Common myeloid progenitor, CD34-positive (primary cell): ENCODE data around the gene STK24.
"Not testable (repeated sequence)": the region's sequence is repeated elsewhere in the genome, so short reads cannot be mapped to it uniquely, and the experiment has no call there.

Experiments
- CTCF ChIA-PET: fragments of 350-600 bp; sonication (Branson Sonifier 250); formaldehyde crosslinking; loops from one replicate; lab custom pipeline; 2021; ENCODE audit warnings: antibody characterized with exemption; lab: Charles Lee
- POLR2A ChIA-PET: fragments of 350-600 bp; sonication (Branson Sonifier 250); formaldehyde crosslinking; loops from one replicate; lab custom pipeline; 2021; ENCODE audit warnings: antibody characterized with exemption; lab: Charles Lee
- DNase-seq, 3 donors: peaks; one replicate each; pipeline versions ENCODE4 v3.0.0 to v3.0.0-alpha.2; 2013
- H3K27ac ChIP-seq, 2 experiments: 1 replicate in 1 of 2; 2 replicates in 1 of 2; pipeline ENCODE4 v1.7.0; 2013; ENCODE audit warnings: inconsistent platforms in 2 of 2, low read length in 2 of 2, mild to moderate bottlenecking in 2 of 2, low read depth in 1 of 2, moderate library complexity in 1 of 2; ENCODE audit not compliant: severe bottlenecking in 2 of 2, insufficient read depth in 1 of 2, poor library complexity in 1 of 2
- H3K27me3 ChIP-seq, 5 experiments: replicated peaks in 2 of 5; 1 replicate in 3 of 5; 2 replicates in 2 of 5; pipeline versions ENCODE4 v1.6.1 to v1.7.0; 2013; ENCODE audit warnings: low read length in 4 of 5, mild to moderate bottlenecking in 2 of 5, moderate library complexity in 2 of 5, inconsistent platforms in 1 of 5; ENCODE audit not compliant: insufficient read depth in 5 of 5, control insufficient read depth in 4 of 5
- H3K36me3 ChIP-seq, 4 experiments: 1 replicate in 2 of 4; 2 replicates in 2 of 4; pipeline versions ENCODE4 v1.6.1 to v1.7.0; 2013; ENCODE audit warnings: low read length in 3 of 4, control low read depth in 1 of 4, mild to moderate bottlenecking in 1 of 4; ENCODE audit not compliant: control insufficient read depth in 4 of 4, insufficient read depth in 4 of 4
- H3K4me1 ChIP-seq, 4 experiments: 1 replicate in 3 of 4; 2 replicates in 1 of 4; pipeline versions ENCODE4 v1.6.1 to v1.7.1; 2013; ENCODE audit warnings: low read length in 3 of 4, mild to moderate bottlenecking in 3 of 4, control low read depth in 1 of 4, inconsistent platforms in 1 of 4, moderate library complexity in 1 of 4; ENCODE audit not compliant: control insufficient read depth in 4 of 4, insufficient read depth in 4 of 4; ENCODE audit errors: control extremely low read depth in 1 of 4
- H3K4me3 ChIP-seq, 7 experiments: 1 replicate in 4 of 7; 2 replicates in 3 of 7; pipeline versions ENCODE4 v1.5.1 to v1.7.0; 2013; ENCODE audit warnings: mild to moderate bottlenecking in 7 of 7, low read length in 6 of 7, moderate library complexity in 6 of 7, inconsistent platforms in 2 of 7, low read depth in 2 of 7, control low read depth in 1 of 7; ENCODE audit not compliant: insufficient read depth in 4 of 7, control insufficient read depth in 1 of 7; ENCODE audit errors: extremely low read depth in 1 of 7
- H3K9me3 ChIP-seq, 5 experiments: 1 replicate in 4 of 5; 2 replicates in 1 of 5; pipeline versions ENCODE4 v1.6.1 to v1.7.1; 2013; ENCODE audit warnings: low read length in 4 of 5, mild to moderate bottlenecking in 2 of 5, inconsistent platforms in 1 of 5, low read depth in 1 of 5, moderate library complexity in 1 of 5; ENCODE audit not compliant: control insufficient read depth in 4 of 5, insufficient read depth in 2 of 5; ENCODE audit errors: control extremely low read depth in 1 of 5
- WGBS: methylation state at CpG from one replicate; pipeline ENCODE4 v1.1.5; 2013; ENCODE audit not compliant: insufficient coverage; 5-methylcytosine and 5-hydroxymethylcytosine counted together

STK24 gene

DNA sequence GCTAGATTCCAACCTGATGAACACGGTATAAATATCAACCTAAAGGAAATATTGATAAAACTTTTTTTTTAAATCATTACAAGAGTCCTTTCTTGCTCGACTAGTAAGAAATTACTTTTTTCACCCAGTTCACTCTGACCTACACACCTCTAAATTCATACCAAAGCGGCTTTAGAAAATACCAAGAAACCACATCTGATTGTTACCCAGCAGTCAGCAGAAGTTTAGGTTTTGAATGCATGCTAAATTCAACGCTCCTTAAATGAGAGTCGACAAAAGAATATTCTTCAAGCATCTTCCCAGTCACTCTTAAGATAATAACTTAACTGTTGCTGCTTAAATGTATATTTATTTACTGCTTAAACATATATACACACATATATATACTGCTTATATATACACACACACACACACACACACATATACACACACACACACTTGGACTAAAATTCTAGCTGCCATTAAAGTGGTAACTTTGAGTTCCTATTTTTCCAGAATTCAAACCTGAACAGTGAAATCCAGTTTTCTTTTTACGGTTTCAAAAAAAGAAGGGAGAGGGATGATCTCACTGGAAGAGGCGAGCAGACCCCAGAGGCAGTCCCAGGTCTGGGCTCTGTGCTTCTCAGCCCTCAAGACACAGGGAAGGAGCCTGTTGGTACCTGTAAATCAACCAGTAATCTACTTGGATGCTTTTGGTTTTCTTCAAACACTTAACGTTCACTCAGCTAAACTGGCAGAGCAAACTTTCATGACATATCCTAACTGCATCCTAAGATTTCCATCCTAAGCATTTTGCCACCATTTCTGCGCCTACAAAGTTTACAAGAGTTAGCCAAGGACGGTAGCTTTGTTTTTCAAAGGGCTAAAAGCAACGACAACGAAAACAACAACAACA lies 1.7 kb downstream of the STK24 start:
- peak in 2 of 3 donors; percentile 12 to 19 for DNase-seq
- H3K27me3 ChIP-seq = no peaks in the 10 kb centered on the region
- peaks cover 14 to 44% (median 26%) of the 10 kb centered on the region in 4 experiments for H3K4me1 ChIP-seq
- H3K9me3 ChIP-seq = no peaks in the 10 kb centered on the region
- ChIA-PET CTCF (interaction anchor here (1.2 to 1.3 kb wide), 2 partner anchors 78 to 93 kb away, joined by 3 to 4 read pairs; no protein-coding TSS in a partner anchor), POLR2A (interaction anchor here (0.6 to 1.1 kb wide), 2 partner anchors 9 to 12 kb away, joined by 3 to 4 read pairs; no protein-coding TSS in a partner anchor)
- peak overlapping the region in 6 of 7 experiments; percentile 66 to 92 (median 84) for H3K4me3 ChIP-seq
- H3K27ac ChIP-seq = peak overlapping the region; percentile 54 to 81
- H3K36me3 ChIP-seq = peaks cover 0 to 4% (median 0%) of the 10 kb centered on the region in 4 experiments
- WGBS = 46% methylated on average over 6 of the region's 12 CpGs

DNA sequence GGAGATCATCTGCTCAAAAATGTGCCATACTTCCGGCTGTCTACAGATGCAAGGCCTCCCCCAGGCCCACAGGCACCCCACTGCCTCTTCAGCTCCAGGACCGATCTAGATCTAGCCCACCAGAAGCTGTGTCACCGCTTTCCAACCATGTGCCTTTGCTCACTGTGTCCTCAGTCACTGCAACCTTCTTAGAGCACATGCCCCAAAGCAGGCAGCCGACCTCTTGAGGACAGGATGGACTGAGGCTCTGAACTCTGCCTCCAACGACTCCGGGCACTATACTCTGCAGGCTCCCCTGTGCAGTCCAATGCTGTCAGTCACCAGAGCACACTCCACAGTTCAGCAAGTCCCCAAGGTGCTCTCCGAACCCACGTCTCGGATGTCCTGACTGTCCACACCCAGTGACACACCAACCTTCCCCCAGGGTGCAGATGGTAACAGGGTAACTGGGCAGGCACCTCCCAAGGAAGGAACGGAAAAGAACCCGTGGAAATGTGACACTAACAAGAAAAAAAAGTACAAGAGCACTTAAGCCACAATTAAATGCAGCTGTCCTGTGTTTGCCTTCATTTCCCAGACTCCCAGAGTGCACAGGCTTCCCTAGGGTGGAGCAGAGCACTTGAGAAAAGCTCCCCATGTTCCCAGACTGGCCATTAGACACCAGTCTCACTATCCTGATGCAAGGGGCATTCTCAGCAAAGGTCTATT lies 4.8 kb downstream of the STK24 start:
- Histone ChIP-seq H3K4me1 (peaks cover 14 to 41% (median 22%) of the 10 kb centered on the region in 4 experiments), H3K27me3 (no peaks in the 10 kb centered on the region), H3K9me3 (peaks cover 0 to 6% (median 0%) of the 10 kb centered on the region in 5 experiments), H3K27ac (no peak overlapping the region), H3K4me3 (no peak overlapping the region), H3K36me3 (peaks cover 0 to 7% (median 0%) of the 10 kb centered on the region in 4 experiments)
- POLR2A ChIA-PET = no interaction called here
- DNase-seq = no peak
- WGBS = 91% methylated on average over 9 of the region's 11 CpGs
- CTCF ChIA-PET = interaction anchor here (0.8 kb wide), 1 partner anchor 23 kb away, joined by 3 read pairs; no protein-coding TSS in a partner anchor

DNA sequence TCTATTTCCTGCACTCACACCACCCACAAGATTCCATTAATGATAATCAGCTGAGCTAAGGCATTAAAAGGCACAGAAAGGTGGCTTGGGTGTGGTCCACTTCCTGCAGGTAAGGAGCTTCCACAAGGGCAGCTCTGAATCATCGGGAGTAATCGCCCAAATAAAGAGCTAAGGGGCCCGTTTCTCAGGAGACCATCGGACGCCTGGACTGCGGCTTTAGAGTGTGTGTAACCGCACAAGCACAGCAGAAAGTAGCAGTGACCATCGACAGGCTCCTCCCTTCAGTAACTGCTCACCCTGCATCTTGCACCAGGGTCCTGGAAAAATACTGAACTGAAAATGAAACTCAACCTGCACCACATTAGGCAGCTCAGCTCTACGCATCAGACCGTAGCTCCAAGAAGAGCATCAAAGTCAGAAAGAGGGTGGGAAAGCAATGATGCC lies 6.0 kb downstream of the STK24 start:
- peaks cover 14 to 53% (median 29%) of the 10 kb centered on the region in 4 experiments for H3K4me1 ChIP-seq
- H3K4me3 ChIP-seq = peak overlapping the region in 1 of 7 experiments; percentile 51
- WGBS = 83% methylated on average over 10 of the region's 10 CpGs
- peak in 2 of 3 donors; percentile 24 to 26 for DNase-seq
- ChIA-PET CTCF (interaction anchor here (1.0 kb wide), 1 partner anchor 50 kb away, joined by 4 read pairs; no protein-coding TSS in a partner anchor), POLR2A (no interaction called here)
- peaks cover 0 to 6% (median 0%) of the 10 kb centered on the region in 5 experiments for H3K9me3 ChIP-seq
- no peak overlapping the region for H3K27ac ChIP-seq
- peaks cover 0 to 11% (median 0%) of the 10 kb centered on the region in 4 experiments for H3K36me3 ChIP-seq
- no peaks in the 10 kb centered on the region for H3K27me3 ChIP-seq

DNA sequence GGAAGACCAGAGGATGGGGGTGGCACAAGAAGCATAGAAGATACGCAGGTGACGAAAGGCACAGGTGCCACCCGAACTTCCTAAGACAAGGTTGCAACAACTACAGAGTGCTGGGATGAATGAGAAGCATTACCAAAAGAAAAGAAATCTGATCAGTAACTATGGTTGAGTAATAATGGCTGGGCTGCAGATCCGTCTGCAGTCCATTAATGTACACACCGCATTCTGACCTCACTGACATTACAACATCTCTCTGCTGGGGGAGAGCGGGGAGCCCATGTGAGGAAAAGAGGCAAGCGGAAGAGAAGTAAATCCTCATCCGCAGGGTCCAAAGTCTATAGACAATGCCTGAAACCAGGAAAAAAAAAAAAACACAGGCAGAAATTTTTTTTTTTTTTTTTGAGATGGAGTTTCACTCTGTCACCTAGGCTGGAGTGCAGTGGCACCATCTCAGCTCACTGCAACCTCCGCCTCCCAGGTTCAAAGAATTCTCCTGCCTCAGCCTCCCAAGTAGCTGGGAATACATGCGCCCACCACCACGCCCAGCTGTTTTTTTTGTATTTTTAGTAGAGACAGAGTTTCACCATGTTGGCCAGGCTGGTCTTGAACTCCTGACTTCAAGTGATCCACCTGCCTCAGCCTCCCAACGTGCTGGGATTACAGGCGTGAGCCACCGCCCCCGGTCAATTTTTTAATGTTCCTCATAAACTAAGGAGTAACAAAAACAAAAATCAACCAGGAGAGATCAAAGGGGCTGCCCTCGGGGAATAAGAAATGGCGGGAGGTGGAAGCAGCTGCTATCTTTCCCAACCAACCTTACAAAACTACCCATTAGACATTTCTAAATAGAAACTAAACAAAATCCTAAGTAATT lies 7.2 kb downstream of the STK24 start:
- H3K27ac ChIP-seq, H3K27me3 ChIP-seq, H3K9me3 ChIP-seq, H3K4me3 ChIP-seq, CTCF ChIA-PET, POLR2A ChIA-PET, DNase-seq: not testable (repeated sequence)
- 90% methylated on average over 10 of the region's 17 CpGs for WGBS
- peaks cover 5 to 54% (median 25%) of the 10 kb centered on the region in 4 experiments for H3K4me1 ChIP-seq
- peaks cover 0 to 11% (median 0%) of the 10 kb centered on the region in 4 experiments for H3K36me3 ChIP-seq

DNA sequence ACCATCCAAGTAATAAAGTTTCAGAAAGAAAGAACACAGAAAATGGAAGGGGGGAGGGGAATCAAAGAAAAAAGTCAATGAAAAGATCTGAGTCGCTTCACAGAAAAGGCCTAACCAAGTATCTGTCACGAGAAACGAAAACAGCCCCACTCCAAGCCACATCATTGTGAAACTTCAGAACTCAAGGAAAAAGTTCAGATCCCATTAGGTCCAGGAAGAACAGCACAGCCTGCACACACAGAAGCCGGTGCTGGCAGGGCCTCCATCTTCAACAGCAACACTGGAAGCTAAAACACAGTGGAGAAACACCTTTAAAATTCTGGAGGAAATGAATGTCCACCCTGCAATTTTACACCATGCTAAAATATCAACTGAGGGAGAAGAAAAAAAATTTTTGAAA lies 8.0 kb downstream of the STK24 start:
- POLR2A ChIA-PET = no interaction called here
- Histone ChIP-seq H3K9me3 (peaks cover 0 to 6% (median 0%) of the 10 kb centered on the region in 5 experiments), H3K27me3 (no peaks in the 10 kb centered on the region), H3K36me3 (peaks cover 0 to 11% (median 0%) of the 10 kb centered on the region in 4 experiments), H3K4me3 (peak overlapping the region in 1 of 7 experiments; percentile 2), H3K27ac (no peak overlapping the region), H3K4me1 (peaks cover 0 to 54% (median 27%) of the 10 kb centered on the region in 4 experiments)
- 100% methylated on average over 3 of the region's 4 CpGs for WGBS
- DNase-seq = no peak
- CTCF ChIA-PET = no interaction called here

DNA sequence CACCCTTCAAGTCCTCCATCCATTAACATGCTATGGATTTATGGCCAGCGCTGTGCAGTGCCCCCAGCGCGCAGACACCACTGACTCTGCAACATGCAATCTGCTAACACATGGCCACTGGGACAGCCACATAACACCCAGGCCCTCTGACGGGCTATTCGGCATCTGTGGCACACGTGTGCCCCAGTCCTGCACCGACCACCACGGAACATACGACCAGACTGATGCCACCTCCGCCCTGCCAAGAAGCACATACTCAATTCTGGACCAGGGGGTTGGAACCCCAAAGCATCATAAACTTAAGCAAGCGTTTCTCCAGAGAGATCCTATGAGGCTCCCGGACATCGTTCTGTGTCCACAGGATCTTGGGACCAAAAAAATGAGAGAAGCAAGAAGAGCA lies 9.8 kb downstream of the STK24 start:
- Histone ChIP-seq H3K36me3 (peaks cover 0 to 17% (median 0%) of the 10 kb centered on the region in 4 experiments), H3K27ac (no peak overlapping the region), H3K4me3 (no peak overlapping the region), H3K4me1 (peaks cover 0 to 56% (median 30%) of the 10 kb centered on the region in 4 experiments), H3K9me3 (peaks cover 0 to 6% (median 0%) of the 10 kb centered on the region in 5 experiments), H3K27me3 (no peaks in the 10 kb centered on the region)
- 98% methylated on average over 13 of the region's 13 CpGs for WGBS
- ChIA-PET CTCF (no interaction called here), POLR2A (no interaction called here)
- no peak for DNase-seq
